Measurements from ENCODE around the gene PPP4R4.
"Not testable (repeated sequence)": the region's sequence is repeated elsewhere in the genome, so short reads cannot be mapped to it uniquely, and the experiment has no call there.

PPP4R4 gene

DNA sequence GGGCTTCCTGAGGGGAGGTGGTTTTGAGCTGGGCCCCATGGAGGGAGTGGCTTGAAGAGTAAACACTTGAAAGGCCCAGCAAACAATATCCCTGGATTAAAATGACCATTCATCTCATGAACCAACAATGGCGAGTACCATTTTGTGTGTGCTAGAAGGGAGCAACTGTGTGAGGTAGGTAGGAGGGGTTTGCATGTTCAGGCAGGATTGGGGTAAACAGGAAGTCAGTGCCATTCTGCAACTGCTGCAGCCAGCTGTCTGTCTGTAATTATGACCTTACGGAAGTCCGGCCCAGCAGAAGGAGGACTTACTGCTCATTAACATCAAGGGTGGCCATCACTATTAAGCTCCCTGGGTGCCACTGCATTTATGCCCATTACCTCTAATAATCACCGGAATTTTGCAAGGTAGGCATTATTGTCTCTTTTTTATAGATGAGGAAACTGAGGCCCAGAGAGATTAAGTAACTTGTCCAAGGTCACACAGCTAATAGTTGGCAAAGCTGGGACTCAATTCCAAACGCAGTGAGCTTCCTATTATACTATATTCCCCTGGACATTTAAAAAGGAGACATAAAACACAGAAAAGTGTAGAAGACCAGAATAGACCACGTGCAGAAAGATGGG lies 28.1 kb upstream of the PPP4R4 start:
- DNase-seq (ENCODE audit: low read depth, low spot score), result no peak

DNA sequence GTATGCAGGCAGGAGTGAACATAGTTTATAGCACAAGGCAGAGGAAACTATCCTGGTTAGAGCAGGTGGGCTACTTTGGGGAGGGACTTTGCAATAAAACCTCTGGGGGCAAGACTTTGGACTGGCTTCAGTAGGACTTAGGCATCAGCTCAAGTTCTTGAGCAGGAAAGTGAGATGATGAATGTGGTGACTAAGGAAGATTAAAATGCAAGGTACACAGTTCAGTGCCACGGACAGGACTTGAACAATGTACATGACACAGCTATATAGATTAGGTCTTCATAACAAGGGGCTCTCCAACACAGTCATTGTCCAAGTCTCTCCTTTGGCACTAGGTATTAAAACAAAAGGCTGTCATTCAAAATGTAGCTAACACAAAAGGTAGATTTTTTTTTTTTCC lies 21.4 kb upstream of the PPP4R4 start:
- no peak for DNase-seq (ENCODE audit: low read depth, low spot score)

DNA sequence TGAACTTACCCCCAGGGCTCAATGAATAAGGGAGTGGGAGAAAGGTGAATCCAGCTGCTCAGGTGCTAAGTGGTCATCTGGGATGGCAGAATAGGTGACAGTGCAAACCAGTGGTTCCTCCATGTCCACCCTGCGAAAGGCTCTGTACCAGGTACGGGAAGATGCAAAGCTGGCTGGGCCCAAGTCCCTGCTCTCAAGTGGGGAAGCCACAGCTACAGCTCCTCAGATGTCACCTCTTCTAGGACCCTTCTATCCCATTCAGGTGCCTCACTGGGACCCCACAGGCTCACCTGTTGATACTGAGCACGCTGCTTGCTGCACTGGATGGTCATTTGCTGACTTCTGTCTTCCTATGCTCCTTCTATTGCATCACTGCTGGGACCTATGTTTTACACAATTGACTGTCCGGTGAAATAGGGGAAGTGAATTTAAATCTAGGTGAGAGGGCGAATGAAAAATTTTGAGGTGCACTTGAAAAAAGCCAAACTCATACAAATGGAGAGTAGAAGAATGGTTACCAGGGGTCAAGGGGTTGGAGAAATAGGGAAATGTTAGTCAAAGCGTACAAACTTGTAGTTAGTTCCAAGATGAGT lies 20.3 kb upstream of the PPP4R4 start:
- DNase-seq (ENCODE audit: low read depth, low spot score), result no peak

DNA sequence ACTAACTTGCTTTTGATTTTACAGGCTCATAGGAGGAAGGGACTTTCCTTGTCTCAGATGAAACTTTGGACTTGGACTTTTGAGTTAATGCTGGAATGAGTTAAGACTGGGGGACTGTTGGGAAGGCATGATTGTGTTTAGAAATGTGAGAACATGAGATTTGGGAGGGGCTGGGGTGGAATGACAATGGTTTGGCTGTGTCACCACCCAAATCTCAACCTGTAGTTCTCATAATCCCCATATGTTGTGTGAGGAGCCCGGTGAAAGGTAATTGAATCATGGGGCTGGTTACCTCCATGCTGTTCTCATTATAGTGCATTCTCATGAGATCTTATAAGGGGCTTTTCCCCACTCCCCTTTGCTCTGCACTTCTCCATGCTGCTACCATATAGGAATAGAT lies 18.0 kb upstream of the PPP4R4 start:
- DNase-seq (ENCODE audit: low read depth, low spot score), result not testable (repeated sequence)

DNA sequence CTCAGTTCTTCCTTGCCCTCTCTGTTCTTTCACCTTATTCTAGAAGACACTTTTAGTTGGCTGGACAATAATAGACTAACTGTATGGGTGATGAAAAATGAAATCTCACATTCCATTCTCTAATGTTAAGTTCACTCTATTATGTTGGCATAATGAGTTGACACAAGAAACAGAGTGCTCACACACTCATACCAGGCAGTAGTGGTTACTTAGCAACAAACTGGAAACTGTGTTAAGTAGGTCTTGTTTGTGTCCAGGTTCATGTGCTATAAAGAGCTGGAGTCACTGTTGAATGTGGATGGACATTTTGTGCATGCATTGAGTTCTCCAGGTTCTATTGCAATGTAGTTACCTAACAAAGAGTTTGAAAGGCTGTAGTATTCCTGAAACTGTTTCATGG lies 16.9 kb upstream of the PPP4R4 start:
- no peak for DNase-seq (ENCODE audit: low read depth, low spot score)

DNA sequence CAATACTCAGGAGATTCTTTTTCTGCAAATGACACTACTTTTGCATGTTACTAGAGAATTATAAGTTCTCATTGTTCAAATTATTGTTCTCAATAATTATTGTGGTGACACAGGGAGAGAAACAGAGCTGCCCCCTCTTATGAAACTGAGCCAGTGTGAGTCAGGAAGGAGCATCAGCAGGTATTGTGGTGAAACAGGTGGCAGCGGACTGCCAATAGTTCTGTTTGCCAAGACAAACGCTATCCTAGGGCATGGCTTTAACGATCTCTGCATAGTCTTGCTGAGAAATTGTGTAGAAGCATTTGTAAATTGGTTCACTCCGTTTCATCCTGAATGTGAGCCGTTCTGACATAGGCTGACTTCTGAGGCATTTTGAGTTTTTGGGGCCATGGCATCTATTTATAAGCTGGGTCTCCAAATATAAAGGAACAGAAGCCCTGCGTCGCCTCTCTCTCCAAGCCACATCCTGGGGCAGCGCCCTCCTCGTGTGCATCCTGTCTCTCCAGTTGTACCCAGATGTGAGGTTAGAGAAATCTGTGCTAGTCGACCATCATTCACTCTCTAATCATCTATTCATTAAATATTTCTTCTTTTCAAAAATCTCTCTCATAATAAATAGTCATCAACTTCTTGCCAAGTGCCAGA lies 15.8 kb upstream of the PPP4R4 start:
- DNase-seq (ENCODE audit: low read depth, low spot score), result no peak

DNA sequence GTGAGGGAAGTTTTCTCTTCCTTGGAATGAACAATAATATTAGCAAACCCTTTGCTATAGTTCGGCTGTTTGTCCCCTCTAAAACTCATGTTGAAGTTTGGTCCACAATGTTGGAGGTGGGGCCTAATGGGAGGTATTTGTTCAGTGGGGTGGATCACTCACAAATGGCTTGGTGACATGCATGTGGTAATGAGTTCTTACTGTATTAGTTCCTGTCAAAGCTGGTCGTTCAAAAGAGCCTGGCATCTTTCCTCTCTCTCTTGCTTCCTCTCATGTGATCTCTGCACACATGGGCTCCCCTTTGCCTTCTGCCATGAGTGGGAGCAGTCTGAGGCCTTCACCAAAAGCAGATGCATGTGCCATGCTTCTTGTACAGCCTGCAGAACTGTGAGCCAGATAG lies 13.1 kb upstream of the PPP4R4 start:
- DNase-seq (ENCODE audit: low read depth, low spot score), result no peak

DNA sequence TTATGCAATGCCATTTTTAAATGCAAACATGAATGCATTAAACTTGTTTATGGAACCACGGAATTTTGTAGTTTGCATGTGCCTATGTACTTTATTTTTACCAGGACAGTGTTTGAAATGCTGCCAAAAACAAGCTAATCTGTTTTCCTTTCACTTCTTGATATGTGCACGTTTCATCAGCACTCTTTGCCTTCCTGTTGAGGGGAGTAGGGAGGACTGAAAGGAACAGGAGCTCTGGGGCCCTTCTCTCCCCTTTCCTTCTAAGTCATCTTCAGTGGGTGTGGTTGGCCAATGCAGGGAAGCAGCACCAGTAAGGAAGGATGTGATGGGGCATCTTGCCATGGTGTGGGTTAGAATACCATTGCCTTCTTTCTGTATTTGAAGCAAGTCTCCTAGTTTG lies 12.1 kb upstream of the PPP4R4 start:
- no peak for DNase-seq (ENCODE audit: low read depth, low spot score)

DNA sequence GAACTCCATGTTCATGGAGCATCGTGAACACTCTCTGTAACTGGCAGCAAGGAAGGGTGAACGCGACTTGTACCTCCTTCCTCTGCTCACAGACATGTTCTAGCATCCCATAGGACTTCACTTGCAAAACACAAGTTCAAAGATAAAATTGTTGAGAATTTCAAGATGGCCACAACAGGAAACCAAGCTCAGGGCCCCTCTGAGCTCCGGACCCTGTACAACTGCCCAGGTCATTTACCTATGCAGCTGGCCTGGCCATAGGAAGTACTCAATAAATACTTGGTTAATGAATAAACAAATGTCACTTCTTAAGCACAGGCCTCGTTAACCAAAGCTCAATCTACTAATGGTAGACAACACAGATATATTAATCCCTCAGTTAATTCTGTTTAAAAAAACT lies 11.7 kb upstream of the PPP4R4 start:
- no peak for DNase-seq (ENCODE audit: low read depth, low spot score)

DNA sequence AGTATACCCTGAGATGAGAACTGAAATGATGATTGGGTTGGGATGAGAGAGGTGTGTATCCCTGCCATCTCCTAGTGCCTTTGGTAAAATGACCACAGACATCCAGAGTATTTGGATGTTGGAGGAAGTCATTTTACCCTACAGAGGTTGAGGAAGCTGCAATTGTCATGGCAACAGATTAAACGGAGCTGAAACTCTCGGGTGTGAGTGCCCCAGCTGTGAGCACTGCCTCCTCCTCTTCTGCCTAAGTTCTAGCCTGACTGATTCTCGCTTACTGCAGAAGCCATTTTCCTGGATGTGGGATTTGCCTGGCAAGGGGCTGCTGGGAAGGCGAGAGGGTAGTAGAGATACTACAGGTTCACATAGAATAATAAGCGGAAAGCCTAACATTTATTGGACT lies 10.3 kb upstream of the PPP4R4 start:
- DNase-seq (ENCODE audit: low read depth, low spot score), result no peak

DNA sequence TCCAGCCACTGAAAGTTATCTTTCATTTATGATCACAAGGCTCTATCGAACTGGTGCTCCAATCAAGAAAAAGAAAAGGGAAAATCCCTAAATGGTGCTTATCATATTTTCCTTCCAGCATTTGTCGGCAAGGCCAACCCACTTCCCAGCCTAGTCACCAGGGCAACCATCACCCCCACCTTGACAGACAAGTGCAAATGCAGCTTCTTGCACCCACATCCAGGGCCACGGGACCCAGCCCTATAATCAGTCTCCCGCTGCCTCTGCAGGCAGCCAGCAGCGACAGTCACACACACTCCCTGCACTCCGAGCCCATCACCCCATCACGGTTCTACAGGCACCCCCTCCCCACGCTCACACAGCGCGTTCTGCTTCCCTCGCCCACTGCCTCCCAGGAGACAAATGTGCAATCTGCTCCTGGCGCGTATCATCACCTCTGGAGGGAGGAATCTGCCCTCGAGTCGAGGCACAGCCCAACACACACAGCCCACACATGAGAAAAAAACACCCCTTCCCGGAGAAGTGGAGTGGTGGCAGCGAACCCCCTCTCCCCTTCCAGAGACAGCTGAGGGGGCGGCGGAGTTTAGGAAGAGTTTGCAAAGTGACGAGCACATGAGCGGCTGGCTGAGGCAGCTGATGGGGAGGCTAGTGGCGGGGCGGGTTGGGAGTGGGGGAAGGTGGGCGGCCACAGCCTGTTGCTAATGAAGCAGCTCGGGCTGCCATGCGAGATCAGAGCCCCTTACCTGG lies 9.3 kb upstream of the PPP4R4 start:
- DNase-seq (ENCODE audit: low read depth, low spot score), result no peak

DNA sequence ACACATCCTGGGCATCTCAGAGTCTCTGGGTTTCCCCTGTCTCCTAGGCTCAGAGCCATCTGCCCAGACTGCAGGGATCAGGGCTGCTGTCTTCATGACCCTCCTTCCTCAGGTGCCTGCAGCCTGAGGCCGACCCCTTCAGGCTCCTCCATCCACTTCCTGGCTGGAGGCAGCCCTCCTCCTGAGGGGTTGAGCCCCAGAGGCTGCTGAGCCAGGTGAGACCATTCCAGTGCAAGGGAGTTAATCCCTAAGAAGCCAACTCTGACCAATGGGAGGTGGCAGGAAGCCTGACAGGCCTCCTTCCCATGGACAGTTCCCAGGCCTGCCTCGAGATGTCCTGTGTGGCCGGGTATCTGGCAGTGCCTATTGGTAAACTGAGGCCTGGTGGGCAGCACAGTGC lies 8.4 kb upstream of the PPP4R4 start:
- DNase-seq (ENCODE audit: low read depth, low spot score), result no peak

DNA sequence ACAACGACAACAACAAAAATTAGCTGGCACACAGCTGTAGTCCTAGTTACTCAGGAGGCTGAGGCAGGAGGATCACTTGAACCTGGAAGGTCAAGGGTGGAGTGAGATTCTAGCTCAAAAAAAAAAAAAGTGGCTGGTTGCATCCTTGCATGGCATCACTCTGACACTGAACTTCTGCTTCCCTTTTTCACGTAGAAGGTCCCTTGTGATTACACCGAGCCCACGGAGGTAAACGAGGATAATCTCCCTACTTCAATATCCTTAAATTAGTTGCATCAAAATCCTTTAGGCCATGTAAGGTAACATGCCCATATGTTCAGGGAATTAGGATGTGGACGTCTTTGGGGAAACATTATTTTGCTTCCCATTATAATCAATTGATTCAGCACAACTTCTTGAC lies 4.0 kb upstream of the PPP4R4 start:
- no peak for DNase-seq (ENCODE audit: low read depth, low spot score)

DNA sequence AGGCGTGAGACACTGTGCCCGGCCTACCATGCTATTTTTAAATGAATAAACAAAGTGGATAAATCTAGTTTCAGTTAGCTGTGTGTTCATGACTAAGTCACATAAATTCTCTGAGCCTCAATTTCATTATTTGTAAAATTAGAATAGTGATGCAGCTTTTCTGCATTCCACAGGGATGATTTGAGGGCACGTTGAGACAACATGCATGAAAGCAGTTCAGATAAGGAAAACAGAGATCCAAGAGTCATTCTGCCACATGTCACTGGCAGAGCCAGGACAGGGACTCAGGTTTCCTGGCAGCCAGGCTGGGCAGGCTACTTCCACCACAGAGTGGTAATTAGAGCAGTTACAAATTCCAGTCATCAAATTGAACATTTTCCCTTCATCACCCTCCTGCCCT lies 2.9 kb upstream of the PPP4R4 start:
- DNase-seq (ENCODE audit: low read depth, low spot score), result no peak

DNA sequence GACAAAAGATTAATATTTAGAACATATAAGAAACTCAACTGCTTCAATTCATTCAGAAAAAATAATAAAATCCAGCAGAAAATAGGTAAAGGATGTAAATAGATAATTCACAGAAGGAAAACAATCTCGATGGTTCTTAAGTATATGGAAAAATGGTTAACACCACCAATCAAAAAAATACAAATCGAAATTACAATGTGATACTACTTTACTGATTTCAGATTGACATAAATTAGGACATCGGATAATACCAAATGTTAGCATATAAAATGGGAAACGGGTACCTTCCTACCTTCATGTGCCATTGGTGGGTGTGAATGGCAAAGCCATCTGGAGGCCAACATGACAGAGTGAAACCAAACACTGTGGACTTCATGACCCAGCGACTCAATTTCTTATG lies 1.6 kb upstream of the PPP4R4 start:
- no peak for DNase-seq (ENCODE audit: low read depth, low spot score)

DNA sequence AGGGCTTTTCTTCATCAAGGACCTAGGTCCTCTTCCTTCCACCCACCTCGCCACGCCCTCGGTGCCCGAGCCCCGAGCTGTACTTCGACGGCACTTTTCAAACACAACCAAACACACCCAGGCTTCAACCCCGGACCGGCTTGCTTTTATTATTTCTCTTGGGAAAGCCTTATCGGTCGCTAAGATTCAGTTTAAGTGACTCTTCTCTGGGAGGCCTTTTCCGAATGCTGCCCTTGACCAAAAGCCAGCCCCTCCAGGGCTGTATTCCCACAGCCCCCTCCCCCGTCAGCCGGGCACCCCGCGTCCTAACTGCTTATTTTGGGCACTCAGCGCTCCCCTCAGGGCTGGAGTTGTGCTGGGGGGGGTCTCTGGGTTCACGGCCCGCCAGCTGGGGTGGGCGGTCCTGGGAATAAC lies 644 bp upstream of the PPP4R4 start:
- DNase-seq (ENCODE audit: low read depth, low spot score), result no peak

DNA sequence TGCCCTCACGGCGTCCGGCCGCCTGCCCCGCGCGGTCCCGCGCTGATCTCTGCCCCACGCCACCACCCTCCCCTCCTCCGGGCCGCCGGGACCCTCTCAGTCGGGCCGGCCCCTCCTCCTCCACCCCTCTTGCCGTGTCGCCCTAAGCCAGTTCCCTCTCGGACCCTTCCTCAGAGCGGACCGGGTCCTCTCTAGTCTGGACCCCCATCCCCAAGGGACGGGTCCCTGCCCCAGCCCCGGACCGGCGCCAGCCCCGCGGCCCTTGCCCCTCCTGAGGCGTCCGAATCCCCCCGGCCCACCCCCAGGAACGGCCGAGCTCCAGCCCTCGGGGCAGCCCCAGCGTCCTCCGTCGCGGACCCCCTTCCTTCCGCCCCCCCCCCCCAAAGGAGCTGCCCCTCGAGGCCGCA lies 485 bp downstream of the PPP4R4 start:
- DNase-seq (ENCODE audit: low read depth, low spot score), result no peak

DNA sequence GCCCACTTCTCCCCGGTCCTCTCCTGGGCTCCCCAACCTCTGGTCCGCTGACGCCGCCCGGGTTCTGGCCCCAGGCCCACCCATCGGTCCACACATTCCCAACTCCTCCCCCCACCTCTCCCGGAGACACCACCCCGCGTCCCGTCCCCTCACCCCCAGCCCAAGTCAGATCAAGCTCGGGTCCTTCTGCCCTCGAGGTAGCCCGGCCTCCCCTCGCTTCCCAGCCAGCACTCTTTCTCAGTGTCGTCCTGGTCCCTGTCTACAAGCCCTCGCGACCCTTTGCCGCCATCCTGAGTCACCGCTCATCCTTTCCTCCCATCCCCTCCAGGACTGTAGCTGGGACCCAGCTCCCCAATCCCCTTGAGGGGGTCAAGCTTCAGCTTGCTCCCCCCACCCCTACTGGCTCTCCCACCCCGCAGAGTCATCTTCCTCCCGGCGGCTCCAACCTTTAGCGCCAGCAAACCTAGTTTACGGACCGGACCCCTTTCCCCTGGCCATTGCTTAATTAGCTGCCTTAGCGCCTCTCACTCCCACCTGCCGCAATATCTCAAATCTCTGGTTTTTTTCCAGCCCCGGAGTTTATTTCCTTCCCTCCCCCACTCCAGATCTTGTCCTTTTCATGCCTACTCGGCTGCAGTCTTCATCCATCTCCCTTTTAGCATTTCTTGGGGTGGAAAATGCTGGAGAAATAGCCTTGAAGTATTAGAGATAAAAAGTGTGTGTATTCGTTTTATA lies 1.1 kb downstream of the PPP4R4 start:
- no peak for DNase-seq (ENCODE audit: low read depth, low spot score)

DNA sequence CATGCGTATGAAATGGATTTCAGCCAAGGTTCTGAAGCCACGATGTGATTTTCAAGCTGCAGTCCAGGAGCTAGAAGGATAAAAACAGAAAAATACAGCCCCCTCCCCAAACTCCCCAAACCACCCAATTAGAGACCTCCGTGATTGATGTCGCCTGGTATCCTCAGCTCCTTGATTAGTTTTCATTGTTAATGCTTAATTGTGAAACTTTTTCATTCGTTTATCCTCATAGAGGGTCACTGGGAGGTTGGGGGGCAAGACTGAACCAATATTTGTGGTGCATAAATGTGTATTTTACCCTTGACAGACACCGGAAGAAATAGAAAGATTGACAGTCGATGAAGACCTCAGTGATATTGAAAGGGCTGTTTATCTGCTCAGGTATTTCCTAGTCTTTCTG lies 1.6 kb downstream of the PPP4R4 start:
- DNase-seq (ENCODE audit: low read depth, low spot score), result no peak

DNA sequence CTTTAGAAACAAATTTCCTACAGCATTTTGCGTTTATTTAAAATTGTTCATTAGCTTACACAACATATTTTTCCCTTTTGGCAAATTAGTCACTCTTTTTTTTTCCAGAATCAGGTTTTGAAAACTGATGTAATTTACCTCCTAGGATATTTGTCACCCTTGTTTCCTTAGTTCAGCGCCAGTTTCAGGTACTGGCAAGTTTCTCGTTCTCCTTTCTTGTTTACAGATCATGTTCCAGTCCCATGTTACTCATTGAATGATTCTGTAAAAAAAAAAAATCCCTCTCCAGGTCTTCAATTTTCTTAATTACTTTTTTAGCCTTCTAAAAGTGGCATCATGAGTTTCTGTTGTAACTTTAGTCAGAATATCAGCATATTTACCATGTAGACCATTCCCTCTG lies 2.7 kb downstream of the PPP4R4 start:
- no peak for DNase-seq (ENCODE audit: low read depth, low spot score)

DNA sequence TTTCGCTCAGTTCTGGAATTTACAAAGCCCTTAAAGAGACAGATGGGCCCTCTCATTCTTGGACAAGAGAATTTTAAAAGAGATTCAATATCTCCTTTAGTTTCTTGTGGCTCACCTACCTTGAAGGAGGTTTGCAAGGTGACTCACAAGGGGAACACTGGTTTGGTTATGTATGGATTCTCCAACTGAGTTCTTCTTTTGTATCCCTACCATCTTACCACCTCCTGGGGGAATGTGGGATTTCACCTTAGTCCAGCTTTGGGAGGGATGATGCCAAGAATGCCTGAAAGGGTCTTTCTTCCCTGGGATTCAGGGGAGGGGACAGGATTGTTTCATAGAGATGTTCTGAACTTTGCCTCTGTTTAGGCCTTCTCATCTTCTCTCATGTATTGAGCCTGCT lies 3.7 kb downstream of the PPP4R4 start:
- DNase-seq (ENCODE audit: low read depth, low spot score), result no peak

DNA sequence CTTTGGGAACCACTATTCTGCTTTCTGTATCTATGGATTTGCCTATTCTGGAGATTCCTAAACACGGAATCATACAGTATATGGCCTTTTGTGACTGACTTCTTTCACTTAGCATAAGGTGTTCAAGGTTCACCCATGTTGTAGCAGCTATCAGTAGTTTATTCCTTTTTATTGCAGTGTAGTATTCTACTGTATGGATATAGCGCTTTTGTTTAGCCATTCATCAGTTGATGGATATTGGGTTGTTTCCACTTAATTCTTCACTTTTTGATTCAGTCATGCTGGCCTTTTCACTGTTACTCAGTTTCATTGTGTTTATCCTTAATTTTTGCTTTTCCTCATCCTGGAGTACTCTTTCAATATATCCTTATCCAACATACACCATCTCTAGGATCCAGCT lies 5.1 kb downstream of the PPP4R4 start:
- DNase-seq (ENCODE audit: low read depth, low spot score), result no peak
